K562 (cell line): Measurements from ENCODE around the gene TRIM47. TPM values are rescaled to one million over a fixed set of nuclear protein-coding genes. Genes with fewer than 3 reads are reported as not detected.

Experiments used
- ATAC-seq: fragments of 200-7000 bp; cut with Tn5 transposase; 3 replicates; pipeline ENCODE4 v1.9.1; 2020; ENCODE audit warnings: moderate library complexity
- BruUV-seq: library from RNA; stranded (reverse); fragments of 400-500 nt; replicated peaks from 2 replicates; lab custom pipeline; 2021; lab: Mats Ljungman, UMichigan
- CTCF ChIA-PET: fragments of 300-600 bp; formaldehyde crosslinking; extraction: SDS; loops from one replicate; lab custom pipeline; 2021; ENCODE audit warnings: low intra/inter-chr PET ratio; lab: Yijun Ruan, JAX
- POLR2A ChIA-PET: fragments of 300-600, 350-650 bp; sonication (Branson Sonifier 250); formaldehyde crosslinking; extraction: SDS; loops from one replicate; lab custom pipeline; 2021; ENCODE audit warnings: antibody characterized with exemption, inconsistent platforms; lab: Yijun Ruan, JAX
- DNase-seq, 4 experiments: peaks; one replicate each; pipeline versions ENCODE4 v3.0.0 to v3.0.0-alpha.2; 2011 to 2018; ENCODE audit warnings: low spot score in 3 of 4, mixed read lengths in 3 of 4; ENCODE audit errors: extremely low read depth in 1 of 4
- FAIRE-seq: peaks from 2 replicates; lab custom pipeline; 2011; peaks lifted over from hg19 to GRCh38; lab: Jason Lieb, UNC
- H2AFZ ChIP-seq: 2 replicates; pipeline ENCODE4 v1.6.0; 2011; ENCODE audit warnings: low read depth, low read length, control low read depth, inconsistent platforms
- H3K27ac ChIP-seq: fragments of 200-600 bp; 3 replicates; pipeline ENCODE4 v1.8.0; 2011; ENCODE audit warnings: low read depth, mild to moderate bottlenecking, control low read depth, inconsistent platforms, low read length, moderate library complexity, mixed read lengths; ENCODE audit errors: extremely low read depth
- H3K27me3 ChIP-seq, 2 experiments: fragments of 300-600 bp in 1 of 2; 2 replicates in 1 of 2; 3 replicates in 1 of 2; pipeline versions ENCODE4 v1.6.0 to v1.8.0; 2011; ENCODE audit warnings: inconsistent platforms in 2 of 2, low read length in 2 of 2, mild to moderate bottlenecking in 1 of 2, mixed read lengths in 1 of 2, moderate library complexity in 1 of 2; ENCODE audit not compliant: control insufficient read depth in 2 of 2, insufficient read depth in 2 of 2
- H3K36me3 ChIP-seq: fragments of 300-600 bp; 3 replicates; pipeline ENCODE4 v1.8.0; 2011; ENCODE audit warnings: mild to moderate bottlenecking, low read length, inconsistent platforms; ENCODE audit not compliant: control insufficient read depth, insufficient read depth
- H3K4me1 ChIP-seq, 2 experiments: fragments of 200-600 bp in 1 of 2; replicated peaks in 1 of 2; 2 replicates in 1 of 2; 3 replicates in 1 of 2; pipeline versions ENCODE4 v1.5.1 to v1.8.0; 2011; ENCODE audit warnings: inconsistent platforms in 2 of 2, low read length in 2 of 2, mild to moderate bottlenecking in 1 of 2, mixed read lengths in 1 of 2, moderate library complexity in 1 of 2; ENCODE audit not compliant: control insufficient read depth in 2 of 2, insufficient read depth in 2 of 2
- H3K4me2 ChIP-seq: 2 replicates; pipeline ENCODE4 v1.6.1; 2011; ENCODE audit warnings: low read length, control low read depth, inconsistent platforms, mixed read lengths; ENCODE audit not compliant: insufficient read depth
- H3K4me3 ChIP-seq: fragments of 200-600 bp; sonication (generic), shearing (Covaris generic); 2 replicates; pipeline ENCODE4 v1.5.1; 2016; ENCODE audit warnings: control low read depth, inconsistent platforms
- H3K79me2 ChIP-seq: fragments of 200-600 bp; 3 replicates; pipeline ENCODE4 v1.8.0; 2011; ENCODE audit warnings: low read length, inconsistent platforms; ENCODE audit not compliant: control insufficient read depth, insufficient read depth
- H3K9ac ChIP-seq, 2 experiments: 2 replicates each; pipeline versions ENCODE4 v1.6.0 to v1.6.1; 2011; ENCODE audit warnings: low read depth in 2 of 2, low read length in 2 of 2, control low read depth in 1 of 2, inconsistent platforms in 1 of 2, mild to moderate bottlenecking in 1 of 2, mixed read lengths in 1 of 2; ENCODE audit not compliant: insufficient read depth in 1 of 2
- H3K9me1 ChIP-seq: one replicate; pipeline ENCODE4 v1.6.0; 2011; ENCODE audit warnings: inconsistent platforms, mild to moderate bottlenecking, low read length, moderate library complexity; ENCODE audit not compliant: control insufficient read depth, insufficient read depth
- H3K9me3 ChIP-seq: replicated peaks from 2 replicates; pipeline ENCODE4 v1.5.1; 2011; ENCODE audit warnings: low read depth, low read length, inconsistent platforms; ENCODE audit not compliant: control insufficient read depth, insufficient read depth
- H4K20me1 ChIP-seq: replicated peaks from 2 replicates; pipeline ENCODE4 v1.6.1; 2011; ENCODE audit warnings: low read length, inconsistent platforms, mixed read lengths; ENCODE audit not compliant: control insufficient read depth, insufficient read depth
- HMG20A ChIP-seq: fragments of 450-650 bp; formaldehyde crosslinking; conservative IDR thresholded peaks from 2 replicates; pipeline ENCODE4 v1.4.0; 2020; ENCODE audit warnings: mild to moderate bottlenecking, mixed read lengths
- NFIC ChIP-seq: fragments of 450-650 bp; IDR thresholded peaks from 2 replicates; pipeline ENCODE4 v1.6.1; 2017; ENCODE audit warnings: mild to moderate bottlenecking, inconsistent platforms
- PML ChIP-seq: IDR thresholded peaks from 2 replicates; pipeline ENCODE4 v1.6.1; 2012; ENCODE audit warnings: low read length, inconsistent platforms
- RFX1 ChIP-seq: fragments of 450-650 bp; IDR thresholded peaks from 2 replicates; pipeline ENCODE4 v1.6.1; 2016; ENCODE audit warnings: mild to moderate bottlenecking, moderate library complexity
- SRSF9 ChIP-seq: fragments of 200-400 bp; formaldehyde crosslinking; IDR thresholded peaks from 2 replicates; pipeline ENCODE4 v1.6.1; 2017; ENCODE audit warnings: low read depth, low read length, borderline replicate concordance
- ZBTB7A ChIP-seq: IDR thresholded peaks from 2 replicates; pipeline ENCODE4 v1.6.1; 2011; ENCODE audit warnings: low read depth, mild to moderate bottlenecking, low read length, moderate library complexity, borderline replicate concordance; ENCODE audit not compliant: control insufficient read depth
- ZEB2 ChIP-seq: fragments of 450-650 bp; IDR thresholded peaks from 2 replicates; pipeline ENCODE4 v1.6.1; 2016
- ZNF77 ChIP-seq: fragments of 250-450 bp; sonication (Bioruptor Pico); IDR thresholded peaks from 2 replicates; pipeline ENCODE4 v1.5.0; 2020
- WGBS: fragments of 100-300 bp; shearing (Covaris generic); methylation state at CpG from one replicate; pipeline ENCODE4 v1.1.6; 2016; ENCODE audit warnings: low coverage, mixed read lengths; ENCODE audit not compliant: insufficient coverage; ENCODE audit errors: missing lambda C conversion rate; 5-methylcytosine and 5-hydroxymethylcytosine counted together
- in situ Hi-C: fragments of 300-500 bp; cut with MboI; formaldehyde crosslinking; loops from 4 replicates; pipeline ENCODE4 v1.15.0; 2018; ENCODE audit warnings: inconsistent platforms, mixed read lengths
- intact Hi-C: fragments of 100-400 bp; cut with micrococcal nuclease; formaldehyde crosslinking; loops from 2 replicates; pipeline ENCODE4 v1.14.2; 2022
- polyA plus RNA-seq, 8 experiments: library from polyadenylated mRNA; depleted of rRNA in 4 of 8; stranded (reverse) in 5 of 8; unstranded in 3 of 8; fragments of >200 nt; fragmentation: Nextera tagmentation in 2 of 8; fragmentation: Illumina TruSeq in 1 of 8; extraction: Ambion mirVana in 2 of 8; extraction: Trizol in 1 of 8; gene quantifications; 2 replicates each; pipeline versions ENCODE4 v1.2.1 to v1.2.3, GENCODE V29; 2011 to 2014; ENCODE audit warnings: inconsistent platforms in 1 of 8, missing spikeins in 1 of 8
- total RNA-seq, 7 experiments: library from RNA; depleted of rRNA in 6 of 7; stranded (reverse); fragments of >200 nt in 6 of 7; fragmentation: Illumina TruSeq in 2 of 7; extraction: Trizol in 2 of 7; gene quantifications; 2 replicates each; pipeline versions ENCODE4 v1.2.1 to v1.2.3, GENCODE V29; 2011 to 2021; ENCODE audit warnings: low replicate concordance in 1 of 7

The TRIM47 gene
- total and polyA plus RNA-seq, 9 of the 15 experiments (the other 6 are each of a cell fraction or from before 2014, with no cell fraction given), result 0.56 to 6.1 (median 3.2) TPM

GRCh38 chr17:75898065-75898464 lies 19.7 kb upstream of the TRIM47 start:
- FAIRE-seq (no peak), DNase-seq (no peak), ATAC-seq (no peak)
- intact Hi-C loops, result no loop called here
- H3K9ac ChIP-seq, result peak overlapping the region in 1 of 2 experiments; percentile 27; a peak in 2 of 4 replicates
- ChIA-PET POLR2A (interaction anchor here (0.5 to 15.9 kb wide), 11 partner anchors 12 to 122 kb away, joined by 3 to 169 read pairs (median 4); partner anchors contain the start of genes ACOX1, TEN1 and TRIM47), CTCF (no interaction called here)
- no TSS peak for BruUV-seq
- TF ChIP-seq ZNF77 (CRISPR knock-in tag) (no peak), ZBTB7A (0 out of 2 replicates have a peak, but pooled peaks have one; percentile 8), RFX1 (no peak), HMG20A (CRISPR knock-in tag) (no peak), SRSF9 (no peak), ZEB2 (no peak), NFIC (peak; percentile 18; the same call in 1 of the 2 replicates), PML (0 out of 2 replicates have a peak, but pooled peaks have one; percentile 4)
- no peaks in the 10 kb centered on the region for H3K9me3 ChIP-seq
- H3K79me2 ChIP-seq, result peaks cover 35% of the 10 kb centered on the region
- H4K20me1 ChIP-seq, result no peaks in the 10 kb centered on the region
- peaks cover 64% of the 10 kb centered on the region; the same call in 2 of the 3 replicates for H3K36me3 ChIP-seq
- peaks cover 13 to 73% of the 10 kb centered on the region in 2 experiments; a peak in 4 of 5 replicates for H3K4me1 ChIP-seq
- H3K27ac ChIP-seq, result peak overlapping the region; percentile 8; the same call in 1 of the 3 replicates
- 89% methylated on average over 6 of the region's 8 CpGs for WGBS
- no peaks in the 10 kb centered on the region for H3K27me3 ChIP-seq
- peaks cover 4% of the 10 kb centered on the region for H3K9me1 ChIP-seq
- H3K4me2 ChIP-seq, result no peak overlapping the region
- no peak overlapping the region for H3K4me3 ChIP-seq
- H2AFZ ChIP-seq, result no peak overlapping the region
- in situ Hi-C loops, result no loop called here
